Fibroblast of villous mesenchyme (primary cell): Measurements from ENCODE around the gene PTPRJ. TPM values are rescaled to one million over a fixed set of nuclear protein-coding genes. Genes with fewer than 3 reads are reported as not detected.

Source experiments
- DNase-seq: peaks from one replicate; pipeline ENCODE4 v3.0.0-alpha.2; 2010; ENCODE audit warnings: low read depth
- H3K4me3 ChIP-seq: 2 replicates; pipeline ENCODE4 v1.5.1; 2011; ENCODE audit warnings: low read depth, mild to moderate bottlenecking, low read length
- total RNA-seq: library from RNA; depleted of rRNA; stranded (reverse); fragments of >200 nt; gene quantifications from 2 replicates; pipeline ENCODE4 v1.2.3, GENCODE V29; 2012
- TF ChIP-seq, protein P1 (sequence below): IDR thresholded peaks from 2 replicates; pipeline ENCODE4 v1.5.1; 2012; ENCODE audit warnings: low read depth, mild to moderate bottlenecking, low read length; ENCODE audit not compliant: insufficient read depth

Gene PTPRJ
- total RNA-seq, 1 donor = 29.8 TPM

DNA sequence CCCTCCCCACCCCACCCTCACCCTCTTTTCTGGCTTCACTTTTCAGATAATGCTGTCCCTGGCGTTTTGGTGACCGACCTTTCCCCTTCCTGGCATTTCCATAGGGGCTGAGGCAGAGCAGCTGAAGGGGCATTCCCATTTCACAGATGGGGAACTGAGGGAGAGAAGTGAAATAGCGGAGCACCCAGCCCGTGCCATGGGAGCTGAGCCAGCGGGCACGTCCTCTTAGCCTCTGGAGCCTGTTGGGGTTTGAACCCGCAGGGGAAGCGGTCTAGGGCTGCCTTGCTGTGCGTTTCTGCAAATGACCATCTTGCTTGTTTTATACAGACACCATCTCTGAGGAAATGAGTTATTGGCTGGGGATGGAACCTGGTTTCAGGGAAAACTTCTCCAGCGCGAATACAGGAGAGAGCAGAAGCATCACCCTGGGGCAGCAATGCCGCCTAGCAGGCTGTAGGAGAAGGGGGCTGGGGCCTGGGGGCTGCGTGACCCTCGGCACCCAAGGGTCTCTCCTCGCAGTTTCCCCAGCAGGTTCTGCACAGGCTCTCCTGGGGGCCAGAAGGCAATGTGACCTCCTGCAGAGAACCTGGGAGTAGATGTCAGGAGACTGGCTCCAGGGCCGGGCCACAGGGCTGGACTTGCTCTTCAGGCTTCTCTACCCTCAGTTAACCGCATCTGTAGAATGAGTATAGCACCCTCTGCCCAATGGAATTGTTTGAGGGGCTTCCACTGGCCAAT is 1.5 kb downstream of the PTPRJ start:
- peak overlapping the region; percentile 74 for H3K4me3 ChIP-seq
- TF ChIP-seq, protein P1, sequence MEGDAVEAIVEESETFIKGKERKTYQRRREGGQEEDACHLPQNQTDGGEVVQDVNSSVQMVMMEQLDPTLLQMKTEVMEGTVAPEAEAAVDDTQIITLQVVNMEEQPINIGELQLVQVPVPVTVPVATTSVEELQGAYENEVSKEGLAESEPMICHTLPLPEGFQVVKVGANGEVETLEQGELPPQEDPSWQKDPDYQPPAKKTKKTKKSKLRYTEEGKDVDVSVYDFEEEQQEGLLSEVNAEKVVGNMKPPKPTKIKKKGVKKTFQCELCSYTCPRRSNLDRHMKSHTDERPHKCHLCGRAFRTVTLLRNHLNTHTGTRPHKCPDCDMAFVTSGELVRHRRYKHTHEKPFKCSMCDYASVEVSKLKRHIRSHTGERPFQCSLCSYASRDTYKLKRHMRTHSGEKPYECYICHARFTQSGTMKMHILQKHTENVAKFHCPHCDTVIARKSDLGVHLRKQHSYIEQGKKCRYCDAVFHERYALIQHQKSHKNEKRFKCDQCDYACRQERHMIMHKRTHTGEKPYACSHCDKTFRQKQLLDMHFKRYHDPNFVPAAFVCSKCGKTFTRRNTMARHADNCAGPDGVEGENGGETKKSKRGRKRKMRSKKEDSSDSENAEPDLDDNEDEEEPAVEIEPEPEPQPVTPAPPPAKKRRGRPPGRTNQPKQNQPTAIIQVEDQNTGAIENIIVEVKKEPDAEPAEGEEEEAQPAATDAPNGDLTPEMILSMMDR = no peak
- DNase-seq = no peak

DNA sequence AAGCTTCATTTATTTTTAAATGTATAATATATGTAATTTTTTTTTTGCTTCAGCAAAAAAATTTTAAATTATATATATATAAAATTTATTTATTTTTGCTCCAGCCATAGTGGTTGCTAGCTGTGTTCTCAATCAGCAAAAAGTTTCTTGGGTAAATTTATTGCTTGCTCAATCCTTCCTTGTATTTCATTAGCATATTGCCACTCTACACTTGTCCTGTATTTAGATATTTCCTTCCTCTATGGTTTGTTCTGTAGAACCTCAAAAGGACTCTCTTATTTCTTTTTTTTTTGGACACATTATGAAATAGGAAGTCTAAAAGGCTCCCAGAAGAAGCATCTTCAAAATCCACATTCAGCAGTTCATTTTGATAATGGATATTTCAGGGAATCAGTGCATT is 2.3 kb downstream of the PTPRJ start:
- H3K4me3 ChIP-seq = no peak overlapping the region
- DNase-seq = no peak
- TF ChIP-seq, protein P1 = no peak

DNA sequence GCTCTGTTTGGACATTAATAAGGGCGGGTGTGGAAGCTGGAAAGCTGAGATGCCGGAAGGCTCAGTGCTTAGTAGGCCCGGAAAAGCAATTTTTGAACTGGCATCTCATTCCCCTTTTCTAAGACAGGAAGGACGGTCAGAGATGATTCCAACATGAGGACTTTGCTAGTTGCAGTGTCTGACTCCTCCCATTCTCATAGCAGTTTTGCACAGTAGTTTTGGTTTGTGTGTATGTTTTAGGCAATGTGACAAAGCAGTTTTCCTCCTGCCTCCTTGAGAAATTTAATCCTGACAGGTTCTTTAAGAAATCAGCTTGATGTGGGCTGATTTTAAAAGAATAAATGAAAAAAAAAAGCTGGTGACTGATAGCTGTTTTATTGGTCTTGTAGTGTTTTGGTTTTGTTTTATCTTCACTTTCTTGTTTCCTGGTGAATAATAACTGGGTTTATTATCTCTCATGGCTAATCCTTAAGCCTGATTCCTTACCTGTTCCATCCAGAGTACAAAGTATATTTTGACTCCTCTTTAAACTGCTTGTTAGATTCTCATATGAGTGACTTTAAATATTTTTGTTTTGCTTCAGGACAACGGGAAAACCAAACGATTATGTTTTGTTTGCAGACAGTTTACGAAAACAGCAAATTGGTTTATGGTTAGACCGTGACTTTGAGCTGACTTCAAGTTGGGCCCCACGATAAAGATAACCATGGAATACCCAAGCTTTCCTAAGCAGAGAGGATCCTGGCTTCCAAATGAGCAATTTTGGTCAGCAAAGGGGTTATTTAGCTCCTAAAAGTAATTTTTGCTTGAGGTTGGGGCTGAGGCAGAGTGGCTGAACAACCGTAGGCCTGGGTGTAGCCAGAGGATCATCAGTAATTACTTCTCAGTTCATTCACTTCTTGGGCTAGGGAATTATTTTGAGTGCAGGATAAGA is 3.4 kb downstream of the PTPRJ start:
- DNase-seq = peak; percentile 73
- H3K4me3 ChIP-seq = peak overlapping the region; percentile 12
- TF ChIP-seq, protein P1 = no peak

DNA sequence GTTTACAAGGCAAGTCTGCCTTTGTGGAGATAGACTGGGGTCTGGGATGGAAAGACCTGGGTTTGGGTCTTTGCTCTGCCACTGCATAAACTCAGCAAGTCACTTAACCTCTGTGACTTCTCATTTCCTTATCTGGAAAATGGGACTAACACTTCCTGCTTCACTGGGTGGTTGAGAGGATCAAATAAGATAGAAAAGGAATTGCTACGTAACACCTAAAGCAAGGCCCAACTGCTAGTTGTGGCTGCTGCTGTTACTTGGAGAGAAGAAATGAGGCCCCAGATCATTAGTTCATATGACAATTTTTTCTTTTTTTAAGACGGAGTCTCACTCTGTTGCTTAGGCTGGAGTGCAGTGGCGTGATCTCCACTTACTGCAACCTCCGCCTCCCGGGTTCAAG is 5.9 kb downstream of the PTPRJ start:
- DNase-seq = no peak
- TF ChIP-seq, protein P1 = no peak
- H3K4me3 ChIP-seq = no peak overlapping the region

DNA sequence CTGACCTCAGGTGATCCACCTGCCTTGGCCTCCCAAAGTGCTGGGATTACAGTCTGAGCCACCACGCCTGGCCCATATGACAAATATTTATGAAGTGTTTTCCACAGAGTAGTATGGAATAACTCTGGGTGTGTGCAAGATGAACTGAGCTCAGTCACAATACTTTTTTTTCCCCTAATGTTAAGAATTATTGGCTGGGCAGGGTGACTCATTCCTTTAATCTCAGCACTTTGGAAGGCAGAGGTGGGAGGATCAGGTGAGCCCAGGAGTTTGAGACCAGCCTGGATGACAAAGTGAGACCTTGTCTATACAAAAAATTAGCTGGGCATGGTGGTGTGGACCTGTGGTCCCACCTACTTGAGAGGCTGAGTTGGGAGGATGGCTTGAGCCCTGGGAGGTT is 6.4 kb downstream of the PTPRJ start:
- H3K4me3 ChIP-seq = no peak overlapping the region
- TF ChIP-seq, protein P1 = no peak
- DNase-seq = no peak

DNA sequence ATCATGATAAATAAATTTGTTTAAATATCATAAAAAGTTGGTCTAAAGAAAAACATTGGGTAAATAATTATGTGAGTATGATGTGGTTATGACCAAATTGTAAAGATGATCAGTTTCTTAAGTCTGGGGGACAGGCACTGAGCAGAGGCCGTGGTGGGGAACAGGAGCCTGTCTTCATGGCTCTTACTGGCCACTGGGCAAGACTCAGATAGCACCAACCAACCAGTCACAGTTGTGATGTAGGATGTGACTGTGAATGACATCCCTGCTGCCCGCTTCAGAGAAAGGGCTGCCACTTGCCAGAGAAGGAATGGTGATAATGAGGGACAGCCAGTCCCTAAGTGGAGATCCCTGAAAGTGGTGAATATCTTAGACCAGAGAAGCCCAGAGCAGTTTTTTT is 7.0 kb downstream of the PTPRJ start:
- H3K4me3 ChIP-seq = no peak overlapping the region
- no peak for DNase-seq
- TF ChIP-seq, protein P1 = no peak
